ENCODE data around the gene PFDN1. TPM values are rescaled to one million over a fixed set of nuclear protein-coding genes. Genes with fewer than 3 reads are reported as not detected.
A peak's percentile ranks its signal among the peaks of the same experiment; 100 is the strongest.

The PFDN1 gene
- total RNA-seq, 1 experiment from 2014 or later = 69.1 TPM

DNA sequence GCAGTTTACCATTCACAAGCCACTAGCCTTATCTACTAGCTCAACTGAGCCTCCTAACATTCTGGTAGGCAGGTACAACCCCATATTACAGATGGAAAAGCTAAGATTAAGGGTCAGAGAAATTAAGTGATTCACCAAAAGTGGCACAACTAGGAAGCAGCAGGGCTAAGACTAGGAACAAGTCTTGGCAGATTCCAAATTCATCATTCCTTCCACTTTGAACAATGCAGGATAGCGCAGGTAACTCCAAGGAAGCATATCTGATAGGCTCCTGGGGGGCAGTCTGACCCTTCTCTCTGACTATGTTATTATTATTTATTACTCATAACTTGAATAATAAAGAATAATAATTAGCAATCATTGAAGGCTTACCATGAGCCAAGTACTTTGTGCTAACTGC lies 35.0 kb upstream of the PFDN1 start:
- no peak overlapping the region for H3K4me2 ChIP-seq
- POLR2A ChIA-PET (ENCODE audit: unreplicated experiment) = interaction anchor here (1.2 kb wide), 1 partner anchor 8 kb away, joined by 4 read pairs; the partner anchor contains the start of gene HBEGF
- no peak overlapping the region for H3K4me3 ChIP-seq
- peaks cover 74% of the 10 kb centered on the region for H3K36me3 ChIP-seq (ENCODE audit: low read depth)
- peaks cover 70% of the 10 kb centered on the region for H4K20me1 ChIP-seq (ENCODE audit: insufficient read depth)
- BruUV-seq (replicated peaks) = no TSS peak
- intact Hi-C loops (cut with micrococcal nuclease; ENCODE audit: unreplicated experiment) = no loop called here
- peak in 1 of 2 experiments; percentile 25 for DNase-seq
- TF ChIP-seq EZH2 (IDR thresholded peaks at IDR 0.05; ENCODE audit: low read depth) = no peak
- TF ChIP-seq, protein P1, sequence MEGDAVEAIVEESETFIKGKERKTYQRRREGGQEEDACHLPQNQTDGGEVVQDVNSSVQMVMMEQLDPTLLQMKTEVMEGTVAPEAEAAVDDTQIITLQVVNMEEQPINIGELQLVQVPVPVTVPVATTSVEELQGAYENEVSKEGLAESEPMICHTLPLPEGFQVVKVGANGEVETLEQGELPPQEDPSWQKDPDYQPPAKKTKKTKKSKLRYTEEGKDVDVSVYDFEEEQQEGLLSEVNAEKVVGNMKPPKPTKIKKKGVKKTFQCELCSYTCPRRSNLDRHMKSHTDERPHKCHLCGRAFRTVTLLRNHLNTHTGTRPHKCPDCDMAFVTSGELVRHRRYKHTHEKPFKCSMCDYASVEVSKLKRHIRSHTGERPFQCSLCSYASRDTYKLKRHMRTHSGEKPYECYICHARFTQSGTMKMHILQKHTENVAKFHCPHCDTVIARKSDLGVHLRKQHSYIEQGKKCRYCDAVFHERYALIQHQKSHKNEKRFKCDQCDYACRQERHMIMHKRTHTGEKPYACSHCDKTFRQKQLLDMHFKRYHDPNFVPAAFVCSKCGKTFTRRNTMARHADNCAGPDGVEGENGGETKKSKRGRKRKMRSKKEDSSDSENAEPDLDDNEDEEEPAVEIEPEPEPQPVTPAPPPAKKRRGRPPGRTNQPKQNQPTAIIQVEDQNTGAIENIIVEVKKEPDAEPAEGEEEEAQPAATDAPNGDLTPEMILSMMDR (conservative IDR thresholded peaks at IDR 0.05) = no peak
- no peaks in the 10 kb centered on the region for H3K9me3 ChIP-seq (ENCODE audit: insufficient read depth, low read depth)
- H3K27me3 ChIP-seq (ENCODE audit: insufficient read depth, low read depth) = no peaks in the 10 kb centered on the region
- H3K4me1 ChIP-seq (replicated peaks; ENCODE audit: insufficient read depth) = peaks cover 34% of the 10 kb centered on the region
- H2AFZ ChIP-seq = no peak overlapping the region
- H3K9me2 ChIP-seq (ENCODE audit: insufficient read depth) = no peaks in the 10 kb centered on the region
- peaks cover 56% of the 10 kb centered on the region for H3K79me2 ChIP-seq (ENCODE audit: low read depth)
- CTCF ChIA-PET = interaction anchor here (0.6 kb wide), 1 partner anchor 75 kb away, joined by 5 read pairs; no protein-coding TSS in a partner anchor
- no peak overlapping the region; the same call in none of the 2 replicates for H3K27ac ChIP-seq
- peaks cover 89% of the 10 kb centered on the region for H3F3A ChIP-seq (ENCODE audit: insufficient read depth, low read depth)

DNA sequence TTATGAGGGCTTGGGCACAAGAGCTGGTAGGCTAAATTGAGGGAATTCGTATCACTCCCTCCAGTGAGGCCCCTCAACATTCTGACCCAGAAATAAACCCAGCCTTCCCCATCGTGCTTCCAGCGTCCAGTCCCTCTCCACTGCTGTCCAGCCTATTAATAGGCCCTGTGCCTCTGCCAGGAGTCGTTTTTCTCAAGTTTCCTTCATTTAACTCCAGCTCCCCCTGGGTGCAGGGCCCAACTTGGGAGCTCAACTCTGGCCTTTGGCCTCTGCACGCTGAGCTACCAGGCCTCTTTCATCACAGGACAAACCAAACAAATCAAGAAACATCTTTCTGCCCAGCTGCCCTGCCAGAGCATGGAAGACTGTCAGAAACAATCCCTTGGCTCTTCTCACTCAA lies 33.5 kb upstream of the PFDN1 start:
- no peak overlapping the region for H3K4me2 ChIP-seq
- H3K36me3 ChIP-seq (ENCODE audit: low read depth) = peaks cover 66% of the 10 kb centered on the region
- intact Hi-C loops (cut with micrococcal nuclease; ENCODE audit: unreplicated experiment) = no loop called here
- DNase-seq = peak in 1 of 2 experiments; percentile 24
- no peak for TF ChIP-seq EZH2 (IDR thresholded peaks at IDR 0.05; ENCODE audit: low read depth)
- TF ChIP-seq, protein P1 (conservative IDR thresholded peaks at IDR 0.05) = no peak
- peaks cover 89% of the 10 kb centered on the region for H3F3A ChIP-seq (ENCODE audit: insufficient read depth, low read depth)
- BruUV-seq (replicated peaks) = no TSS peak
- peaks cover 20% of the 10 kb centered on the region for H3K4me1 ChIP-seq (replicated peaks; ENCODE audit: insufficient read depth)
- H3K4me3 ChIP-seq = no peak overlapping the region
- no peak overlapping the region for H2AFZ ChIP-seq
- H3K9me2 ChIP-seq (ENCODE audit: insufficient read depth) = no peaks in the 10 kb centered on the region
- no peaks in the 10 kb centered on the region for H3K9me3 ChIP-seq (ENCODE audit: insufficient read depth, low read depth)
- ChIA-PET POLR2A (ENCODE audit: unreplicated experiment) (interaction anchor here (0.7 kb wide), 1 partner anchor 9 kb away, joined by 21 read pairs; no protein-coding TSS in a partner anchor), CTCF (interaction anchor here (0.7 kb wide), 1 partner anchor 139 kb away, joined by 6 read pairs; no protein-coding TSS in a partner anchor)
- H3K27me3 ChIP-seq (ENCODE audit: insufficient read depth, low read depth) = no peaks in the 10 kb centered on the region
- H3K27ac ChIP-seq = no peak overlapping the region
- H3K79me2 ChIP-seq (ENCODE audit: low read depth) = peaks cover 41% of the 10 kb centered on the region
- H4K20me1 ChIP-seq (ENCODE audit: insufficient read depth) = peaks cover 55% of the 10 kb centered on the region

DNA sequence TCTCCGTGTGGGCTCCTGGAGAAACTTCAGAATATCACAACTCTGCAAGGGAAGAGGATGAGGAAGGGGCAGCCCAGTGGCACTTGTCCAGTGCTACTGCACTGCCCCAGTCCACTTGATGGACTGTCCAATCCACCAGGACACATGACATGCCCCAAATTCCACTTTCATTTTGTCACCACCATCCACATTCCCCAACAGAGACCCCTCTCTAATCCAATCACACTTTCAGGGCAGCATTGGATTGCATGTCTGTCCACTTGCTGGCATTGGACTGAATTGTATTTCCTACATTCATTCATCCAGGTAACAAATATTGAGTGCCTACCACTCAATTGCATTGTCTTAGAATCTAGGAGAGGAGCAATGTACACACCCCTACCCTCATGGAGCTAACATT lies 28.7 kb upstream of the PFDN1 start:
- intact Hi-C loops (cut with micrococcal nuclease; ENCODE audit: unreplicated experiment) = no loop called here
- Histone ChIP-seq H4K20me1 (ENCODE audit: insufficient read depth) (peaks cover 10% of the 10 kb centered on the region), H3F3A (ENCODE audit: insufficient read depth, low read depth) (peaks cover 70% of the 10 kb centered on the region), H3K4me1 (replicated peaks; ENCODE audit: insufficient read depth) (peaks cover 11% of the 10 kb centered on the region), H3K4me3 (no peak overlapping the region), H2AFZ (no peak overlapping the region), H3K4me2 (no peak overlapping the region), H3K79me2 (ENCODE audit: low read depth) (no peaks in the 10 kb centered on the region), H3K27me3 (ENCODE audit: insufficient read depth, low read depth) (no peaks in the 10 kb centered on the region), H3K9me3 (ENCODE audit: insufficient read depth, low read depth) (no peaks in the 10 kb centered on the region), H3K9me2 (ENCODE audit: insufficient read depth) (no peaks in the 10 kb centered on the region), H3K36me3 (ENCODE audit: low read depth) (peaks cover 33% of the 10 kb centered on the region), H3K27ac (0 out of 2 replicates have a peak overlapping the region, but pooled peaks have one; percentile 9)
- ChIA-PET CTCF (no interaction called here), POLR2A (ENCODE audit: unreplicated experiment) (no interaction called here)
- no peak for DNase-seq
- BruUV-seq (replicated peaks) = no TSS peak
- TF ChIP-seq, protein P1 (conservative IDR thresholded peaks at IDR 0.05) = no peak
- no peak for TF ChIP-seq EZH2 (IDR thresholded peaks at IDR 0.05; ENCODE audit: low read depth)
